Measurements from ENCODE around the gene TBL3.
"Not testable (repeated sequence)": the region's sequence is repeated elsewhere in the genome, so short reads cannot be mapped to it uniquely, and the experiment has no call there.

The TBL3 gene

GRCh38 chr16:1944612-1945199 is 27.1 kb upstream of the TBL3 start:
- no peak for DNase-seq

DNA sequence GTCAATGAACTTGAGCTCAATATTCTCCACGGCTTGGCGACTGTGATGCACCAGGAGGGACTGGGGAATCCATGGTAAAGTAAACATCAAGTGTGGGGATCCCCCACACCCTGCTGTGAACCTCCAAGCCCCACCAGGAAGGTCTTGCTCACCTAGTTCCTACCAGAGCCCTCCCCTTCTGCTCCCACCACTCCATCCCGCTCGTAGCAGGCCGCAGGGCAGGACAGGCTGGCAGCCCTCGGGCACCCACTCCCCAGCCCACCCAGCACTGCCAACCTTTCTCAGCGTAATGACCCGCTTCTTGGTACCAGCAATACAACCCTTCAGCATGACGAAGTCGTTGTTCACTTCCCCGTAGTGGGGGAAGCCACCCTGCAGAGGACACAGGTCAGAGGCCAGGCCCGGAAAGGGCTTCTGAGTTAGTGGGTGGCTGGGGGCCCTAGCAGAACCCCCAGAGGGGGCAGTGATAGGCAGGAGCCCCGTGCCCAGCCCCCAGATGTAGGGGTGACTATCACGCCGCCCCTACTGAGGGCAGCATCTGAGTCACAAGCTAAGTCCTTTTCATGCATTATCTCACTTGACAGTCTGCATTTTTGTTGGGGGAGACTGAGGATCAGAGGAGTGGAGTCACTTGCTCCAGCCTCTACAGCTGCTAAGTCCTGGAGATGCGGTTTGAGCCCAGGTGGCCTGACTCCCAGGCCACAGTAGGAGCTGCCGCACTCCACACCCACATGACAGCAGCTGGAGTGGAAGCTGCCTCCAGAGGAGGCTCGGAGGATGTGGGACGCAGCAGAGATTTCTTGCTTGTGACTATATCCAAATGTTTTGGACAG is 26.1 kb upstream of the TBL3 start:
- DNase-seq: no peak

GRCh38 chr16:1946495-1947368 is 25.1 kb upstream of the TBL3 start:
- DNase-seq: no peak

GRCh38 chr16:1947369-1947670 is 24.5 kb upstream of the TBL3 start:
- DNase-seq: no peak

DNA sequence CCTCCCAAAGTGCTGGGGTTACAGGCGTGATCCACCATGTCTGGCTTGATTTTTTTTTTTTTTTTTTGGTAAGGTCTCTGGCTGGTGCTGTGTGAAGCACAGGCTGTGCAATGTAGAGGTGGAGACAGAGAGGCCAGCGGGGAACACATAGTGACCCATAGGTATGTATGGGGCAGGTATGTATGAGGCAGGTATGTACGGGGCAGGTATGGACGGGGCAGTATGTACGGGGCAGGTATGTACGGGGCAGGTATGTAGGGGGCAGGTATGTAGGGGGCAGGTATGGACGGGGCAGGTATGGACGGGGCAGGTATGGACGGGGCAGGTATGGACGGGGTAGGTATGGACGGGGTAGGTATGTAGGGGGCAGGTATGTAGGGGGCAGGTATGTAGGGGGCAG is 22.3 kb upstream of the TBL3 start:
- DNase-seq: no peak

- DNase-seq: no peak
Measured at GRCh38 chr16:1950047-1950446, 21.8 kb upstream of the TBL3 start.

DNA sequence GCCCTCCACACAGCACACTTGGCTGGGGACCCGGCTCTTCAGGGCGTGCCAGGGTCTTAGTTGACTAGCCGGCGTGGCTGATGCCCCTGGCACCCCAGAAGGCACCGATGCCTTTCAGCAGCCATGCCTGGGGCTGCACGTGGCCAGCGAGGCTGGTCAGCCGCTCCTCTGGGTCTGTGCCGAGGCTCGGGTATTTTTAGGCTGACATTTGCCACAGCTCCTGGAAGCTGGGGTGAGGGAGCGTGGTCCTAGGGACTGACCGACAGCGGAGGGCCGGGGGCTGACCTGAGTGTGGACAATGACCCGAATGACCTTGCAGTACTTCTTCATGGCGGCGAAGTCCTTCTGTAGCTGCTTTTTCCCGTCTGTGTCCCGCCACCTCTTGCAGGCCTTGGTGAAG is 21.3 kb upstream of the TBL3 start:
- DNase-seq: no peak

- no peak for DNase-seq
Measured at GRCh38 chr16:1953734-1954133, 18.1 kb upstream of the TBL3 start.

GRCh38 chr16:1957434-1958142 is 14.3 kb upstream of the TBL3 start:
- DNase-seq: not testable (repeated sequence)

DNA sequence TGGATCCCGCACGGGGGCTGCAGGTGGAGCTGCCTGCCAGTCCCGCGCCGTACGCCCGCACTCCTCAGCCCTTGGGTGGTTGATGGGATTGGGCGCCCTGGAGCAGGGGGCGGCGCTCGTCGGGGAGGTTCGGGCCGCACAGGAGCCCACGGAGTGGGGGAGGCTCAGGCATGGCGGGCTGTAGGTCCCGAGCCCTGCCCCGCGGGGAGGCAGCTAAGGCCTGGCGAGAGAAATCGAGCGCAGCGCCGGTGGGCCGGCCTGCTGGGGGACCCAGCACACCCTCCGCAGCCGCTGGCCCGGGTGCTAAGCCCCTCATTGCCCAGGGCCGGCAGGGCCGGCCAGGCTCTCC is 13.7 kb upstream of the TBL3 start:
- DNase-seq: not testable (repeated sequence)

DNA sequence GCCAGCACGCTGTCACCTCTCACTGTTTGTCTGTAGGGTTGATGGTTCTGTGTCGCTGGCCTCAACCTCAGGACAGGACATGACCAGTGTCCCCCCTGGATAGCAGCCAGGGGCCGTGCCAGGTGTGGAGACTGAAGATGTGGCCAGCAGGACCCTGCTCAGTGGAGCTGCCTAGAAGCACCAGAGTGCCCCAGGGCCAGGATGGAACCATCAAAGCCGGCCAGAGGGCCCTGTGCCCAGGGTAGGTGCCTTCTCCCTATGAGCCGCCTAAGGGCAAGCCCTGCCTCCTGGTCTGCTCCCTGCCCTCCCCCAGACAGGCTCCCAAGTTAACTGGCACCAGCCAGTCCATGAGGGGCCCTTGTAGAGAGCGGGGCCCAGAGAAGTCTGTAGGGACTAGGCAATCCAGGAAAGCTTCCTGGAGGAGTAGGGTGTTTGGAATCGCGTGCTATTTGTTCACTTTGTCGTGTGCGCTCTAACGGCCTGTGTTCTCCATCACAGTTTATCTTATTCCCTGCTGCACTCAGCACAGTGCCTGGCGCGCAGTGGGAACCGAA is 13.1 kb upstream of the TBL3 start:
- no peak for DNase-seq

GRCh38 chr16:1959269-1960039 is 12.4 kb upstream of the TBL3 start, which contains the start of gene NDUFB10:
Gene NDUFB10, plus strand, starts transcription at chr16:1959538. Its CDS starts 87 bp downstream, at chr16:1959625.
- peak; percentile 71 to 91 (median 87) for DNase-seq

DNA sequence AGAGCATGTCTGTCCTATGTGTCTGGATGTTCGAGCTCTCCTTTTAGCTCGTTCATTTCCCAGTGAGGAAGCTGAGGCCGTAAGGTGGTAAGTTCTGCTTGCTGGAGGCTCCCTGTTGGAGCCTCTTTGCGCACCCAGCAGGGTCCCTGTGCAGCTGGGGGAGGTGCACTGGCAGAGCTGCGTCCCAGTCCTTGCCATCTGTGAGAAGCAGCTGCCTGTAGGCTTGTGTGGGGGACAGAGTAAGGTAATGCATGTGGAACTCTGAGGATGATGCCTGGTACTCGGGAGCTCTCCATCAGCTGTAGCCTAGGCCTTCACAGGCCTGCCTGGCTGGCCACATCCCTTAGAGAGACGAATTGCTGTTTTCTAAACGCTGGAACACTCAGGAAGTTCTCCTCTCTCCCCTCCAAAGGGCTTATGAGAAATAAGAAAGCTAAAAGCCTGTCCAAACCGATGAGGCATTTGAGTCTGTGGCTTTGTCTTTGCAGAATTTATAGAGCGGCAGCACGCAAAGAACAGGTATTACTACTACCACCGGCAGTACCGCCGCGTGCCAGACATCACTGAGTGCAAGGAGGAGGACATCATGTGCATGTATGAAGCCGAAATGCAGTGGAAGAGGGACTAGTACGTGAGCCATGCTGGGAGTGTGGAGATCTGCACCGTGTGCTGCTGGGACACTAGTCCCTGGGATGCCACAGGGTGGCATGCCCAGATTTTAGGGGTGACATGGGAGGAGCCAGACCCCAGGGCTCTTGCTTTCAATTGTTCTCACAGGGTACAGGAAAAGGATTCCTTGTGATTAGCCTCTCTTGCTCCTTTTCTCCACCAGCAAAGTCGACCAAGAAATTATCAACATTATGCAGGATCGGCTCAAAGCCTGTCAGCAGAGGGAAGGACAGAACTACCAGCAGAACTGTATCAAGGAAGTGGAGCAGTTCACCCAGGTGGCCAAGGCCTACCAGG is 10.9 kb upstream of the TBL3 start:
- peak in 1 of 6 experiments; percentile 52 for DNase-seq

DNA sequence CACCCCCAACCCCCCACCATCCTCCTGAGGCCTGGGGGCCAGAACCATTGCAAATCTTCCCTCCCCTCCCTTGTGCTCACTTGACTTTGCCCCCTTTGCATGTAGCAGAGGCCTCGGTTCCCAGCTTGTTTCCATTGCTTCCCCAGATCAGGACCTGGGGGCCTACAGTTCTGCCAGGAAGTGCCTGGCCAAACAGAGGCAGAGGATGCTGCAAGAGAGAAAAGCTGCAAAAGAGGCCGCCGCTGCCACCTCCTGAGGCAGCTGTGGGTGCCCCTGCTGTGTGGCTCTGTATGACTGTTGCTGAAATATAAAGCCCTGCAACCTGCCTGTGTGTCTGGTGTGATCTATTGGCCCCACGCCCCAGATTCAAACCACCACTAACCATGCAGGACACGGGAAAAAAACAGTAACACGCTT is 10.2 kb upstream of the TBL3 start:
- DNase-seq: no peak

- DNase-seq: not testable (repeated sequence)
Measured at GRCh38 chr16:1962161-1963153, 9.4 kb upstream of the TBL3 start.

- peak in 2 of 6 experiments; percentile 60 to 79 for DNase-seq
Measured at GRCh38 chr16:1963806-1964505, 7.9 kb upstream of the TBL3 start.

GRCh38 chr16:1964506-1965395 is 7.1 kb upstream of the TBL3 start, which contains the start of gene RPS2:
Gene RPS2, minus strand, starts transcription at chr16:1964826. Its CDS starts 201 bp downstream, at chr16:1964625.
- DNase-seq: peak; percentile 96 to 99 (median 98)

All from stimulated activated naive CD4-positive, alpha-beta T cell (primary cell).